SH-SY5Y (cell line): ENCODE measurements around the gene HYI.

Source experiments
- GATA2 ChIP-seq: IDR thresholded peaks from 2 replicates; pipeline ENCODE4 v1.6.1; 2011; ENCODE audit warnings: mild to moderate bottlenecking, low read depth, low read length
- GATA3 ChIP-seq: IDR thresholded peaks from 2 replicates; pipeline ENCODE4 v1.6.1; 2011; ENCODE audit warnings: low read depth, mild to moderate bottlenecking, low read length, moderate library complexity

GRCh38 chr1:43418858-43419257 is 34.9 kb downstream of the HYI start:
- TF ChIP-seq GATA2 (no peak), GATA3 (no peak)
